Osteocyte (in vitro differentiated cells): ENCODE data around the gene FUT6. TPM values are rescaled to one million over a fixed set of nuclear protein-coding genes. Genes with fewer than 3 reads are reported as not detected.
A peak's percentile ranks its signal among the peaks of the same experiment; 100 is the strongest.

Source experiments
- DNase-seq: peaks from one replicate; pipeline ENCODE4 v3.0.0; 2021; ENCODE audit warnings: mixed read lengths; ENCODE audit not compliant: unreplicated experiment; ENCODE audit errors: extremely low spot score
- H3K27ac Mint-ChIP-seq: one replicate; pipeline ENCODE4 v1.8.0; 2021; ENCODE audit warnings: mild to moderate bottlenecking, mixed read lengths; ENCODE audit not compliant: unreplicated experiment
- H3K27me3 Mint-ChIP-seq: one replicate; pipeline ENCODE4 v1.8.0; 2021; ENCODE audit warnings: mixed read lengths; ENCODE audit not compliant: unreplicated experiment
- H3K36me3 Mint-ChIP-seq: one replicate; pipeline ENCODE4 v1.8.0; 2021; ENCODE audit warnings: mixed read lengths; ENCODE audit not compliant: unreplicated experiment
- H3K4me1 Mint-ChIP-seq: one replicate; pipeline ENCODE4 v1.8.0; 2021; ENCODE audit warnings: mixed read lengths; ENCODE audit not compliant: unreplicated experiment
- H3K4me3 Mint-ChIP-seq: one replicate; pipeline ENCODE4 v1.8.0; 2021; ENCODE audit warnings: mild to moderate bottlenecking, moderate library complexity, mixed read lengths; ENCODE audit not compliant: unreplicated experiment
- H3K9me3 Mint-ChIP-seq: one replicate; pipeline ENCODE4 v1.8.0; 2021; ENCODE audit warnings: mixed read lengths; ENCODE audit not compliant: unreplicated experiment
- CTCF ChIP-seq: fragments of 200-600 bp; sonication (generic); IDR thresholded peaks from 2 replicates; pipeline ENCODE4 v1.5.0; 2021; ENCODE audit warnings: antibody characterized with exemption, mild to moderate bottlenecking, moderate library complexity
- total RNA-seq: library from RNA; stranded (reverse); gene quantifications from 2 replicates; pipeline ENCODE4 v1.2.1, GENCODE V29; 2021

Gene FUT6
- total RNA-seq, 1 donor from 2014 or later: not detected

GRCh38 chr19:5809053-5809452 is 30.4 kb downstream of the FUT6 start:
- peaks cover 5% of the 10 kb centered on the region for H3K4me1 Mint-ChIP-seq
- no peak overlapping the region for H3K27ac Mint-ChIP-seq
- DNase-seq: no peak
- H3K9me3 Mint-ChIP-seq: no peaks in the 10 kb centered on the region
- H3K4me3 Mint-ChIP-seq: no peak overlapping the region
- H3K27me3 Mint-ChIP-seq: peaks cover 26% of the 10 kb centered on the region
- H3K36me3 Mint-ChIP-seq: no peaks in the 10 kb centered on the region
- no peak for TF ChIP-seq CTCF

GRCh38 chr19:5808120-5808816 is 31.2 kb downstream of the FUT6 start:
- Mint-ChIP-seq H3K9me3 (no peaks in the 10 kb centered on the region), H3K27me3 (peaks cover 26% of the 10 kb centered on the region)

GRCh38 chr19:5806905-5807304 is 32.6 kb downstream of the FUT6 start:
- H3K27me3 Mint-ChIP-seq: peaks cover 30% of the 10 kb centered on the region
- no peak overlapping the region for H3K4me3 Mint-ChIP-seq
- no peaks in the 10 kb centered on the region for H3K36me3 Mint-ChIP-seq
- no peak for DNase-seq
- no peaks in the 10 kb centered on the region for H3K9me3 Mint-ChIP-seq
- TF ChIP-seq CTCF: no peak
- H3K27ac Mint-ChIP-seq: no peak overlapping the region
- peaks cover 5% of the 10 kb centered on the region for H3K4me1 Mint-ChIP-seq

More at GRCh38 chr19:5808120-5808816, 31.2 kb downstream of the FUT6 start:
- no peak for TF ChIP-seq CTCF
- no peak overlapping the region for H3K4me3 Mint-ChIP-seq
- H3K4me1 Mint-ChIP-seq: peaks cover 5% of the 10 kb centered on the region
- no peaks in the 10 kb centered on the region for H3K36me3 Mint-ChIP-seq
- H3K27ac Mint-ChIP-seq: no peak overlapping the region
- DNase-seq: no peak

- peaks cover 5% of the 10 kb centered on the region for H3K4me1 Mint-ChIP-seq
- H3K27ac Mint-ChIP-seq: no peak overlapping the region
- TF ChIP-seq CTCF: no peak
- peaks cover 31% of the 10 kb centered on the region for H3K27me3 Mint-ChIP-seq
- DNase-seq: no peak
- no peak overlapping the region for H3K4me3 Mint-ChIP-seq
- no peaks in the 10 kb centered on the region for H3K36me3 Mint-ChIP-seq
- no peaks in the 10 kb centered on the region for H3K9me3 Mint-ChIP-seq
These were observed 33.4 kb downstream of the FUT6 start for GRCh38 chr19:5806133-5806489.

GRCh38 chr19:5805462-5806132 is 33.9 kb downstream of the FUT6 start:
- no peak overlapping the region for H3K27ac Mint-ChIP-seq
- H3K36me3 Mint-ChIP-seq: no peaks in the 10 kb centered on the region
- peaks cover 31% of the 10 kb centered on the region for H3K27me3 Mint-ChIP-seq
- no peak overlapping the region for H3K4me3 Mint-ChIP-seq
- DNase-seq: no peak
- peaks cover 5% of the 10 kb centered on the region for H3K4me1 Mint-ChIP-seq
- H3K9me3 Mint-ChIP-seq: no peaks in the 10 kb centered on the region
- peak; percentile 75 for TF ChIP-seq CTCF
